Muscle layer of colon (tissue), 2 donors: ENCODE data around the gene IL32.

Experiments
- H3K27ac ChIP-seq: one replicate; pipeline ENCODE4 v1.7.0; 2013; ENCODE audit warnings: low read depth, mild to moderate bottlenecking, low read length, moderate library complexity
- H3K27me3 ChIP-seq, 2 donors: one replicate each; pipeline ENCODE4 v1.7.0; 2013; ENCODE audit warnings: low read length in 2 of 2, mild to moderate bottlenecking in 2 of 2; ENCODE audit not compliant: insufficient read depth in 2 of 2, control insufficient read depth in 1 of 2
- H3K36me3 ChIP-seq: one replicate; pipeline ENCODE4 v1.7.0; 2013; ENCODE audit warnings: mild to moderate bottlenecking, low read length; ENCODE audit not compliant: insufficient read depth
- H3K4me1 ChIP-seq: one replicate; pipeline ENCODE4 v1.7.0; 2013; ENCODE audit warnings: mild to moderate bottlenecking, low read length; ENCODE audit not compliant: insufficient read depth
- H3K4me3 ChIP-seq, 2 donors: one replicate each; pipeline ENCODE4 v1.7.0; 2013; ENCODE audit warnings: low read length in 2 of 2, low read depth in 1 of 2, mild to moderate bottlenecking in 1 of 2, moderate library complexity in 1 of 2
- H3K9ac ChIP-seq: one replicate; pipeline ENCODE4 v1.7.0; 2013; ENCODE audit warnings: low read length
- H3K9me3 ChIP-seq: one replicate; pipeline ENCODE4 v1.7.0; 2013; ENCODE audit warnings: mild to moderate bottlenecking, low read length
- donor health status: abdominal sarcoma.
- donor health status: Adenocarcinoma of cecum.

The IL32 gene

GRCh38 chr16:3065069-3065741 lies at the start of gene IL32:
TSS of gene IL32 (plus strand) at chr16:3065640. CDS start at chr16:3065812, 172 bp downstream.
- Histone ChIP-seq H3K27ac (peak within 1 kb of the TSS; percentile 41), H3K9ac (peak within 1 kb of the TSS; percentile 30), H3K9me3 (no peaks in the 10 kb centered on the region), H3K4me1 (peaks cover 6% of the 10 kb centered on the region), H3K36me3 (no peaks in the 10 kb centered on the region), H3K4me3 (peak within 1 kb of the TSS; percentile 27 to 50), H3K27me3 (no peaks in the 10 kb centered on the region)

GRCh38 chr16:3015865-3016521 lies 49.4 kb upstream of the IL32 start:
- peaks cover 12 to 54% of the 10 kb centered on the region in 2 donors for H3K27me3 ChIP-seq
- no peak overlapping the region for H3K4me3 ChIP-seq
- no peak overlapping the region for H3K9ac ChIP-seq
- no peaks in the 10 kb centered on the region for H3K4me1 ChIP-seq
- no peaks in the 10 kb centered on the region for H3K9me3 ChIP-seq
- no peak overlapping the region for H3K27ac ChIP-seq
- no peaks in the 10 kb centered on the region for H3K36me3 ChIP-seq

- Histone ChIP-seq H3K36me3 (no peaks in the 10 kb centered on the region), H3K9ac (no peak overlapping the region), H3K9me3 (no peaks in the 10 kb centered on the region), H3K4me1 (peaks cover 10% of the 10 kb centered on the region), H3K4me3 (no peak overlapping the region), H3K27me3 (peaks cover 7 to 42% of the 10 kb centered on the region in 2 donors), H3K27ac (no peak overlapping the region)
Measured at GRCh38 chr16:3017344-3017743, 48.1 kb upstream of the IL32 start.

GRCh38 chr16:3017794-3018506 lies 47.5 kb upstream of the IL32 start, which contains the start of gene CLDN6:
TSS of gene CLDN6 (minus strand) at chr16:3018183. CDS start at chr16:3016021, 2,162 bp downstream.
- Histone ChIP-seq H3K4me3 (no peak within 1 kb of the TSS), H3K27me3 (peaks cover 7 to 36% of the 10 kb centered on the region in 2 donors), H3K9ac (no peak within 1 kb of the TSS), H3K4me1 (peaks cover 16% of the 10 kb centered on the region), H3K9me3 (no peaks in the 10 kb centered on the region), H3K36me3 (no peaks in the 10 kb centered on the region), H3K27ac (no peak within 1 kb of the TSS)

GRCh38 chr16:3019594-3020246 lies 45.7 kb upstream of the IL32 start:
- H3K4me1 ChIP-seq: peaks cover 24% of the 10 kb centered on the region
- no peak overlapping the region for H3K9ac ChIP-seq
- H3K4me3 ChIP-seq: peak overlapping the region; percentile 50 to 84
- H3K27me3 ChIP-seq: peaks cover 7 to 22% of the 10 kb centered on the region in 2 donors
- H3K27ac ChIP-seq: no peak overlapping the region
- H3K9me3 ChIP-seq: no peaks in the 10 kb centered on the region
- H3K36me3 ChIP-seq: no peaks in the 10 kb centered on the region

- Histone ChIP-seq H3K36me3 (no peaks in the 10 kb centered on the region), H3K27me3 (peaks cover 7 to 22% of the 10 kb centered on the region in 2 donors), H3K9me3 (no peaks in the 10 kb centered on the region), H3K27ac (peak within 1 kb of the TSS; percentile 92), H3K4me3 (peak within 1 kb of the TSS; percentile 68 to 84), H3K4me1 (peaks cover 24% of the 10 kb centered on the region), H3K9ac (peak within 1 kb of the TSS; percentile 92)
Measured at GRCh38 chr16:3020247-3020603, 45.2 kb upstream of the IL32 start, which contains the start of gene TNFRSF12A. TSS of gene TNFRSF12A (plus strand) at chr16:3020368. CDS start at chr16:3020398, 30 bp downstream.

GRCh38 chr16:3020604-3021448 lies 44.6 kb upstream of the IL32 start:
- H3K27me3 ChIP-seq: peaks cover 7 to 22% of the 10 kb centered on the region in 2 donors
- peak overlapping the region; percentile 68 to 84 for H3K4me3 ChIP-seq
- peaks cover 24% of the 10 kb centered on the region for H3K4me1 ChIP-seq
- no peaks in the 10 kb centered on the region for H3K9me3 ChIP-seq
- H3K36me3 ChIP-seq: peaks cover 4% of the 10 kb centered on the region
- peak overlapping the region; percentile 92 for H3K9ac ChIP-seq
- H3K27ac ChIP-seq: peak overlapping the region; percentile 92

- H3K27ac ChIP-seq: peak overlapping the region; percentile 92
- peaks cover 24% of the 10 kb centered on the region for H3K4me1 ChIP-seq
- peak overlapping the region; percentile 92 for H3K9ac ChIP-seq
- peaks cover 7 to 22% of the 10 kb centered on the region in 2 donors for H3K27me3 ChIP-seq
- peaks cover 6% of the 10 kb centered on the region for H3K36me3 ChIP-seq
- H3K9me3 ChIP-seq: no peaks in the 10 kb centered on the region
- H3K4me3 ChIP-seq: peak overlapping the region; percentile 68 to 84
Measured at GRCh38 chr16:3021449-3022207, 43.8 kb upstream of the IL32 start.

- Histone ChIP-seq H3K36me3 (peaks cover 11% of the 10 kb centered on the region), H3K27ac (peak overlapping the region; percentile 92), H3K27me3 (peaks cover 7 to 17% of the 10 kb centered on the region in 2 donors), H3K9me3 (no peaks in the 10 kb centered on the region), H3K4me1 (peaks cover 24% of the 10 kb centered on the region), H3K9ac (peak overlapping the region; percentile 92), H3K4me3 (peak overlapping the region in 1 of 2 donors; percentile 84)
Measured at GRCh38 chr16:3022208-3022683, 43.2 kb upstream of the IL32 start.
